KMS-11 (cell line): ENCODE measurements around the gene CTPS2.

Experiments used
- H2AFZ ChIP-seq: fragments of 200-600 bp; sonication (generic); 2 replicates; pipeline ENCODE4 v1.6.1; 2016; ENCODE audit warnings: antibody characterized with exemption, mixed run types, low read depth
- H3K27ac ChIP-seq: fragments of 200-600 bp; sonication (generic); 2 replicates; pipeline ENCODE4 v1.6.1; 2016; ENCODE audit warnings: mild to moderate bottlenecking, mixed run types
- H3K27me3 ChIP-seq: fragments of 200-600 bp; sonication (generic); 2 replicates; pipeline ENCODE4 v1.6.1; 2017; ENCODE audit warnings: mild to moderate bottlenecking, low read depth, mixed run types, moderate library complexity; ENCODE audit not compliant: insufficient read depth
- H3K36me3 ChIP-seq: fragments of 200-600 bp; sonication (generic); 2 replicates; pipeline ENCODE4 v1.6.1; 2017; ENCODE audit warnings: mild to moderate bottlenecking, mixed run types; ENCODE audit not compliant: insufficient read depth
- H3K4me1 ChIP-seq: fragments of 200-600 bp; sonication (generic); 2 replicates; pipeline ENCODE4 v1.6.1; 2016; ENCODE audit warnings: mild to moderate bottlenecking, low read depth, mixed run types; ENCODE audit not compliant: poor library complexity, severe bottlenecking
- H3K4me2 ChIP-seq: fragments of 200-600 bp; sonication (generic); 2 replicates; pipeline ENCODE4 v1.7.0; 2016; ENCODE audit warnings: mild to moderate bottlenecking, mixed run types
- H3K4me3 ChIP-seq: fragments of 200-600 bp; sonication (generic); IDR thresholded peaks from 2 replicates; pipeline ENCODE4 v1.6.1; 2017; ENCODE audit warnings: low read depth, low read length, mixed read lengths; ENCODE audit not compliant: insufficient read depth
- H3K79me2 ChIP-seq: fragments of 200-600 bp; sonication (generic); 2 replicates; pipeline ENCODE4 v1.6.1; 2016; ENCODE audit warnings: low read depth, mixed run types; ENCODE audit not compliant: insufficient read depth
- H3K9ac ChIP-seq: fragments of 200-600 bp; sonication (generic); 2 replicates; pipeline ENCODE4 v1.6.1; 2016; ENCODE audit warnings: mild to moderate bottlenecking, mixed run types
- H4K20me1 ChIP-seq: fragments of 200-600 bp; sonication (generic); 2 replicates; pipeline ENCODE4 v1.6.1; 2016; ENCODE audit warnings: mild to moderate bottlenecking, mixed run types; ENCODE audit not compliant: insufficient read depth
- CTCF ChIP-seq: fragments of 200-600 bp; sonication (generic); conservative IDR thresholded peaks from 2 replicates; pipeline ENCODE4 v1.6.1; 2017; ENCODE audit warnings: low read depth, mild to moderate bottlenecking, antibody characterized with exemption, low read length, moderate library complexity, mixed read lengths

CTPS2 gene

GRCh38 chrX:16664074-16664473 lies 48.4 kb downstream of the CTPS2 start:
- Histone ChIP-seq H3K27ac (no peak overlapping the region), H4K20me1 (no peaks in the 10 kb centered on the region), H3K79me2 (no peaks in the 10 kb centered on the region), H3K4me2 (no peak overlapping the region), H3K36me3 (no peaks in the 10 kb centered on the region), H3K27me3 (no peaks in the 10 kb centered on the region), H2AFZ (no peak overlapping the region), H3K4me1 (no peaks in the 10 kb centered on the region), H3K9ac (no peak overlapping the region), H3K4me3 (no peak overlapping the region)
- no peak for TF ChIP-seq CTCF

GRCh38 chrX:16662402-16662801 lies 50.1 kb downstream of the CTPS2 start:
- H3K4me2 ChIP-seq = no peak overlapping the region
- H4K20me1 ChIP-seq = no peaks in the 10 kb centered on the region
- no peak overlapping the region for H2AFZ ChIP-seq
- H3K27me3 ChIP-seq = no peaks in the 10 kb centered on the region
- H3K79me2 ChIP-seq = no peaks in the 10 kb centered on the region
- no peak for TF ChIP-seq CTCF
- no peaks in the 10 kb centered on the region for H3K4me1 ChIP-seq
- no peak overlapping the region for H3K4me3 ChIP-seq
- no peak overlapping the region for H3K27ac ChIP-seq
- no peak overlapping the region for H3K9ac ChIP-seq
- H3K36me3 ChIP-seq = no peaks in the 10 kb centered on the region

GRCh38 chrX:16661495-16661894 lies 51.0 kb downstream of the CTPS2 start:
- Histone ChIP-seq H3K4me3 (no peak overlapping the region), H3K27me3 (no peaks in the 10 kb centered on the region), H3K9ac (no peak overlapping the region), H2AFZ (no peak overlapping the region), H3K27ac (no peak overlapping the region), H3K4me2 (no peak overlapping the region), H3K4me1 (no peaks in the 10 kb centered on the region), H3K36me3 (no peaks in the 10 kb centered on the region), H4K20me1 (no peaks in the 10 kb centered on the region), H3K79me2 (no peaks in the 10 kb centered on the region)
- TF ChIP-seq CTCF = no peak

GRCh38 chrX:16659321-16659720 lies 53.1 kb downstream of the CTPS2 start:
- H3K9ac ChIP-seq = no peak overlapping the region
- H3K79me2 ChIP-seq = no peaks in the 10 kb centered on the region
- TF ChIP-seq CTCF = no peak
- no peak overlapping the region for H2AFZ ChIP-seq
- no peaks in the 10 kb centered on the region for H3K36me3 ChIP-seq
- H4K20me1 ChIP-seq = no peaks in the 10 kb centered on the region
- no peak overlapping the region for H3K4me2 ChIP-seq
- H3K4me1 ChIP-seq = no peaks in the 10 kb centered on the region
- no peak overlapping the region for H3K4me3 ChIP-seq
- no peaks in the 10 kb centered on the region for H3K27me3 ChIP-seq
- H3K27ac ChIP-seq = no peak overlapping the region

GRCh38 chrX:16658284-16658683 lies 54.2 kb downstream of the CTPS2 start:
- no peaks in the 10 kb centered on the region for H4K20me1 ChIP-seq
- H3K27ac ChIP-seq = no peak overlapping the region
- no peak overlapping the region for H2AFZ ChIP-seq
- H3K4me1 ChIP-seq = no peaks in the 10 kb centered on the region
- H3K36me3 ChIP-seq = no peaks in the 10 kb centered on the region
- H3K79me2 ChIP-seq = no peaks in the 10 kb centered on the region
- H3K4me3 ChIP-seq = no peak overlapping the region
- H3K4me2 ChIP-seq = no peak overlapping the region
- H3K27me3 ChIP-seq = no peaks in the 10 kb centered on the region
- TF ChIP-seq CTCF = no peak
- H3K9ac ChIP-seq = no peak overlapping the region
